GM20000 (cell line): ENCODE results near the gene FBXO2.
A peak's percentile ranks its signal among the peaks of the same experiment; 100 is the strongest.

Experiments
- DNase-seq: peaks from one replicate; pipeline ENCODE4 v3.0.0; 2012; ENCODE audit warnings: low spot score
- CTCF ChIP-seq: IDR thresholded peaks from 2 replicates; pipeline ENCODE4 v1.5.1; 2012; ENCODE audit warnings: mild to moderate bottlenecking, control low read depth; ENCODE audit errors: extremely low read depth, missing control alignments

The FBXO2 gene

GRCh38 chr1:11671544-11672286 lies 17.5 kb upstream of the FBXO2 start:
- no peak for DNase-seq
- TF ChIP-seq CTCF = no peak

- DNase-seq = no peak
- TF ChIP-seq CTCF = no peak
Measured at GRCh38 chr1:11671205-11671543, 16.9 kb upstream of the FBXO2 start.

GRCh38 chr1:11670747-11671146 lies 16.5 kb upstream of the FBXO2 start:
- DNase-seq = no peak
- TF ChIP-seq CTCF = no peak

- no peak for TF ChIP-seq CTCF
- no peak for DNase-seq
Measured at GRCh38 chr1:11668516-11668915, 14.3 kb upstream of the FBXO2 start.

- peak; percentile 76 for DNase-seq
- no peak for TF ChIP-seq CTCF
Measured at GRCh38 chr1:11664336-11665065, 10.3 kb upstream of the FBXO2 start.

GRCh38 chr1:11661103-11661502 lies 6.9 kb upstream of the FBXO2 start:
- no peak for DNase-seq
- no peak for TF ChIP-seq CTCF

- DNase-seq = no peak
- no peak for TF ChIP-seq CTCF
Measured at GRCh38 chr1:11659748-11660147, 5.5 kb upstream of the FBXO2 start.
